ENCODE results near the gene DNAJB9. TPM values are rescaled to one million over a fixed set of nuclear protein-coding genes. Genes with fewer than 3 reads are reported as not detected.

The DNAJB9 gene
- total RNA-seq: 10 to 100 TPM; 28.8 to 37.7 TPM
- 63.3 TPM for polyA plus RNA-seq (ENCODE audit: insufficient read depth, low read depth, low replicate concordance)
- long read RNA-seq, donor 1, transcript DNAJB9-201 (3 exons, 2,715 nt): major isoform, 27 of 31 reads
- long read RNA-seq, donor 1, partial matches to known transcripts: 0 of 31 reads
- long read RNA-seq, donor 1, other reads (novel, unspliced or antisense): 0 of 31 reads
- long read RNA-seq, donor 2, transcript DNAJB9-201 (3 exons, 2,715 nt): major isoform, 10 of 11 reads
- long read RNA-seq, donor 2, partial matches to known transcripts: 0 of 11 reads
- long read RNA-seq, donor 2, other reads (novel, unspliced or antisense): 0 of 11 reads

DNA sequence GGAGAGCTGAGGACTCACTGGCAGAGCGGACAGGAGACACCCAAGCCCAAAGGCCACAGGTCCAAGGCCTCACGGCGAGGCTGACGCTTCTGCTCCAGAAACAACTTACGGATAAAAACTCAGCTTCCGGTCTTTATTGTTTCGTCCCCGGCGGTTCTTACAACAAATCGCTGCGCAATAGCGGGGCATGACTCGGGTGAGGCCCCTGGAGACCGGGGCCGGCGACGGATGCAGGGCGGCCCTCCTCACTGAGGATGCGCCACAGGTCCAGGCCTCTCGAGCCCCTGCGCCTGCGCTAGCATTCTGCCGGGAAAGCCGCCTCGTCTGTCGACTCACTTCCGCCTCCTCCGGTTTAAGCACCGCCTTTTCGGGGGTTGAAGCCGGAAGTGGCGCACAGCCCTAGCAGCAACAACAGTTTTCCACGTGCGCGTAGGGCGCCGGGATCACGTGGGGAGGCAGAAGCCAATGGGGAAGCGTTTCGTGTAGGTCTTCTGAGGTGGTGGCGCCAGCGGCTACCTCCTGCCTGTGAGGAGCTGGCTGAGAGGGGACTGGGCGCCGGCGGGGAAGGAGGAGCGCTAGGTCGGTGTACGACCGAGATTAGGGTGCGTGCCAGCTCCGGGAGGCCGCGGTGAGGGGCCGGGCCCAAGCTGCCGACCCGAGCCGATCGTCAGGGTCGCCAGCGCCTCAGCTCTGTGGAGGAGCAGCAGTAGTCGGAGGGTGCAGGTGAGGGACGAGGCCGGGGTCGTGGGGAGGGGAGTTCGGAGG lies at the start of gene DNAJB9, which contains the start of gene THAP5:
TSS of gene DNAJB9 (plus strand) at position 494 of the 765 bp plus-strand sequence. CDS start 1,853 bp downstream, outside the sequence.
TSS of gene THAP5 (minus strand) at position 326 of the 765 bp plus-strand sequence. CDS start at position 189, 137 bp downstream.
- peak; percentile 88 for TF ChIP-seq POLR2A (IDR thresholded peaks at IDR 0.05)
- TF ChIP-seq, protein P1, sequence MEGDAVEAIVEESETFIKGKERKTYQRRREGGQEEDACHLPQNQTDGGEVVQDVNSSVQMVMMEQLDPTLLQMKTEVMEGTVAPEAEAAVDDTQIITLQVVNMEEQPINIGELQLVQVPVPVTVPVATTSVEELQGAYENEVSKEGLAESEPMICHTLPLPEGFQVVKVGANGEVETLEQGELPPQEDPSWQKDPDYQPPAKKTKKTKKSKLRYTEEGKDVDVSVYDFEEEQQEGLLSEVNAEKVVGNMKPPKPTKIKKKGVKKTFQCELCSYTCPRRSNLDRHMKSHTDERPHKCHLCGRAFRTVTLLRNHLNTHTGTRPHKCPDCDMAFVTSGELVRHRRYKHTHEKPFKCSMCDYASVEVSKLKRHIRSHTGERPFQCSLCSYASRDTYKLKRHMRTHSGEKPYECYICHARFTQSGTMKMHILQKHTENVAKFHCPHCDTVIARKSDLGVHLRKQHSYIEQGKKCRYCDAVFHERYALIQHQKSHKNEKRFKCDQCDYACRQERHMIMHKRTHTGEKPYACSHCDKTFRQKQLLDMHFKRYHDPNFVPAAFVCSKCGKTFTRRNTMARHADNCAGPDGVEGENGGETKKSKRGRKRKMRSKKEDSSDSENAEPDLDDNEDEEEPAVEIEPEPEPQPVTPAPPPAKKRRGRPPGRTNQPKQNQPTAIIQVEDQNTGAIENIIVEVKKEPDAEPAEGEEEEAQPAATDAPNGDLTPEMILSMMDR (IDR thresholded peaks at IDR 0.05): peak in 1 of 3 experiments; percentile 24
- Histone ChIP-seq H3K4me1 (no peaks in the 10 kb centered on the region), H3K36me3 (ENCODE audit: low read depth, missing control alignments) (no peaks in the 10 kb centered on the region), H3K9me3 (no peaks in the 10 kb centered on the region), H3K27ac (peak within 1 kb of the TSS; percentile 96 to 99), H3K4me3 (peak within 1 kb of the TSS; percentile 84 to 95), H3K27me3 (no peaks in the 10 kb centered on the region)
- intact Hi-C loops (cut with DNase I; ENCODE audit: low total_unique reads): no loop called here
- peak; percentile 99 for DNase-seq
- WGBS, 2 donors: 0 to 1% methylated on average over 6 to 65 of the region's 65 CpGs

DNA sequence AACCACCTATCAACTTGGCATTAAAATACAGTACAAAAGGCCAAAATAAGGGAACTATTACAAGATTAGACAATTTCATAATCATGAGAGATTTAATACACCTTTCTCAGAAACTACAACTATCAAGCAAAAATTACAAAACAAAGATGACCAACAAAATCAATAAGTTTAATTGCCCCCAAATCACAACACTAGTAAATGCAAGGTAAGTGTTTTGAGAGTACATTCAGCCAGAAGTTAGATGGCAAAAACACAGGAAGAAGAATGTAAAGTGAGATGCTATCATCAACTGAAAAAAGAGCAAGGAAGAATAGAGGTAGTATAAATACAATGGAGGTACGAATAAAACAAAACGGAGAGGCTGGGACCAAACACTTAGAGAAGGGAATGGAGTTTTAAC lies 46.9 kb upstream of the DNAJB9 start:
- 91 to 94% methylated on average over 2 of the region's 2 CpGs for WGBS, 2 donors
- Histone ChIP-seq H3K9me3 (no peaks in the 10 kb centered on the region), H3K27ac (no peak overlapping the region), H3K27me3 (no peaks in the 10 kb centered on the region), H3K4me1 (peaks cover 18% of the 10 kb centered on the region), H3K4me3 (no peak overlapping the region), H3K36me3 (ENCODE audit: low read depth, missing control alignments) (no peaks in the 10 kb centered on the region)
- intact Hi-C loops (cut with DNase I; ENCODE audit: low total_unique reads): no loop called here
- TF ChIP-seq, protein P1 (IDR thresholded peaks at IDR 0.05): no peak
- no peak for TF ChIP-seq POLR2A (IDR thresholded peaks at IDR 0.05)
- DNase-seq: no peak

DNA sequence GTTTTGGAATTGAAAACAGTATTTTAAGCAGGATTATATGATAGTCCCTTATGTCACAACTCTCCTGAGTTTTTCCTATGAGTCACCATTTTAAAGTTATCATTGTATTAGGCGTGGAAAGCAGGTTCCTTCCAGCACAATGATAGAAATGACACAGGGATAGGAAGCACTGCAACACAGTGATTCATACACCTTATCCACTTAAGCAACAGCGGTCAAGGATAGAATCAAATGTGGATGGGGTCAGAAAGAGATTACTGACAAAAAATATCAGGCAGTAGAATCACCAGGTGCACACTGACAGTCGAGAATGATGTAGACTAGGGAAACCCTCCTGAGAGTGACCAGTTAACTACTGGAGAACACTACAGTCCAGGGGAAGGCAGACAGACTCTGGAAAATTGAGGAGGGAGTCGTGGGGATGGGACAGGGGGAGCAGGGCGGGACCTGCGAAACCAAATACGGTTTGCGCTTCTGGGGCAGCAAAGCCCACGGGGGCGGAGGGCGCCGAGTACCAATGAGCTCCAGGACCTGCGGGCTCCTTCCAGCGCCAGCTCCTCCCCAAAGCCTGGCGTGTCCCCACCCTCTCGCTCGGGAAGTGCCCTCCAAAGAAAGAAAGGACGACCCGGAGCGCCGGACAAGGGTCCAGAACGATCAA lies 44.2 kb upstream of the DNAJB9 start:
- H3K27ac ChIP-seq: peak overlapping the region; percentile 99 to 100
- TF ChIP-seq, protein P1 (IDR thresholded peaks at IDR 0.05): no peak
- TF ChIP-seq POLR2A (IDR thresholded peaks at IDR 0.05): no peak
- no peaks in the 10 kb centered on the region for H3K9me3 ChIP-seq
- H3K4me1 ChIP-seq: peaks cover 18% of the 10 kb centered on the region
- peak overlapping the region; percentile 84 to 92 for H3K4me3 ChIP-seq
- H3K27me3 ChIP-seq: no peaks in the 10 kb centered on the region
- intact Hi-C loops (cut with DNase I; ENCODE audit: low total_unique reads): no loop called here
- WGBS, 2 donors: 0 to 2% methylated on average over 8 to 22 of the region's 22 CpGs
- no peaks in the 10 kb centered on the region for H3K36me3 ChIP-seq (ENCODE audit: low read depth, missing control alignments)
- peak; percentile 85 for DNase-seq

DNA sequence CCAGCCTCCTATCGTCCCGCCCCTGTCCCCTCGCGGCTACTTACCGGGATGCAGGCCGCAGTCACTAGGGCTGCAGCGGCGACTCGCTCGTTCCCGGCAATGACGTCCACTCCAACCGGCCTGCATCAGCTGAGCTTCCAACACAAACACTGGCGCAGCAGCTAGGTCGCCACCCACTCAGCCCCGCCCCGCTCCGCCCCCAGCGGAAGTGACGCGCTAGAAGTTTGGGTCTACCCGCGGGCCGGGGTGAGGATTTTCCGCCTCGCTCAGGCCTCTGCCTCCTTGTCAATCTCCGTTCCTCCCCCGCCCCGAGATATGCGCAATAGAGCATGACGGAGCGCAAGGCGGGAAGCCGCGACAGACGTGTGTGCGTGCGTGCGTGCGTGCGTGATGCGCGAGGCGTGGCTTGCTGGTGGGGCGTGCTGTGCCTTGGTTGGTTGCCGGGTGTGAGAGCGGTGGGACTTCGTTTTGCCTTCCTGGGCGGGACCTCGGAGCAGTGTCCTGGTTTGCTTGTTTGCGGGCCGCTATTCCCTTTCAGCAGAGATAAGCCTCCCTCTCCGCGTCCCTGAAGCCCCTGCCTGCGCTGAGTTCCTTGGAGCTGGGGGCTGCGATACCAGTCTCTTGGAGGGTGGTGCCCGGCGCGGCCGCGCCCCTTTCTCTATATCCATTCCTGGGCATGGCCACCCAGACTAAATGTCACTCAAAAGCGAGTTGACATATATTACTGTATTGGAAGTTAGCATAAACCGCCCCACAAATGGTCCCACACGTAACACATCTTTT lies 43.5 kb upstream of the DNAJB9 start, which contains the start of gene PNPLA8:
TSS of gene PNPLA8 (minus strand) at position 151 of the 783 bp plus-strand sequence. CDS start 10,644 bp downstream, outside the sequence.
- Histone ChIP-seq H3K27me3 (no peaks in the 10 kb centered on the region), H3K9me3 (no peaks in the 10 kb centered on the region), H3K27ac (peak within 1 kb of the TSS; percentile 99 to 100), H3K4me1 (peaks cover 18% of the 10 kb centered on the region), H3K36me3 (ENCODE audit: low read depth, missing control alignments) (no peaks in the 10 kb centered on the region), H3K4me3 (peak within 1 kb of the TSS; percentile 84 to 92)
- 0% methylated on average over 30 to 64 of the region's 64 CpGs for whole genome bisulfite sequencing, 2 donors
- TF ChIP-seq, protein P1 (IDR thresholded peaks at IDR 0.05): peak in 2 of 3 experiments; percentile 20 to 31
- TF ChIP-seq POLR2A (IDR thresholded peaks at IDR 0.05): peak; percentile 95
- DNase-seq: peak; percentile 100
- intact Hi-C loops (cut with DNase I; ENCODE audit: low total_unique reads): no loop called here
